WI38 (cell line): ENCODE measurements around the gene PDZD4.

Experiments
- H3K4me3 ChIP-seq: 2 replicates; pipeline ENCODE4 v1.5.1; 2011; ENCODE audit warnings: low read depth, mild to moderate bottlenecking, control low read depth, low read length
- CTCF ChIP-seq: IDR thresholded peaks from 2 replicates; pipeline ENCODE4 v1.5.1; 2012; ENCODE audit warnings: low read depth, mild to moderate bottlenecking, control low read depth, low read length

Gene PDZD4

GRCh38 chrX:153829799-153830639, at the start of gene PDZD4:
PDZD4 (minus strand) TSS chrX:153830544; CDS start chrX:153830298, 246 bp downstream.
- TF ChIP-seq CTCF, result no peak
- no peak within 1 kb of the TSS for H3K4me3 ChIP-seq

GRCh38 chrX:153879741-153880439, 49.5 kb upstream of the PDZD4 start:
- no peak for TF ChIP-seq CTCF
- no peak overlapping the region for H3K4me3 ChIP-seq

- TF ChIP-seq CTCF, result no peak
- no peak overlapping the region for H3K4me3 ChIP-seq
Observed at GRCh38 chrX:153878969-153879653, 48.8 kb upstream of the PDZD4 start.

GRCh38 chrX:153878345-153878744, 48.0 kb upstream of the PDZD4 start:
- no peak overlapping the region for H3K4me3 ChIP-seq

GRCh38 chrX:153877571-153878261, 47.4 kb upstream of the PDZD4 start:
- TF ChIP-seq CTCF, result no peak
- no peak overlapping the region for H3K4me3 ChIP-seq

More at GRCh38 chrX:153878345-153878744, 48.0 kb upstream of the PDZD4 start:
- no peak for TF ChIP-seq CTCF

GRCh38 chrX:153876112-153876491, 45.8 kb upstream of the PDZD4 start:
- no peak overlapping the region for H3K4me3 ChIP-seq
- TF ChIP-seq CTCF, result no peak
